ENCODE measurements around the gene RALGPS2. TPM values are rescaled to one million over a fixed set of nuclear protein-coding genes. Genes with fewer than 3 reads are reported as not detected.

RALGPS2 gene
- total RNA-seq, 1 donor: 38.0 TPM

GRCh38 chr1:178718520-178718919 is 6.5 kb upstream of the RALGPS2 start:
- no peak for DNase-seq (ENCODE audit: low read depth)
- no peak for TF ChIP-seq CTCF (IDR thresholded peaks at IDR 0.05; ENCODE audit: insufficient read depth, low read depth, low read length)

GRCh38 chr1:178723546-178723945 is 1.5 kb upstream of the RALGPS2 start:
- no peak for DNase-seq (ENCODE audit: low read depth)
- no peak for TF ChIP-seq CTCF (IDR thresholded peaks at IDR 0.05; ENCODE audit: insufficient read depth, low read depth, low read length)
- no peak overlapping the region for H3K4me3 ChIP-seq (ENCODE audit: low read depth, low read length)

More at GRCh38 chr1:178718520-178718919, 6.5 kb upstream of the RALGPS2 start:
- no peak overlapping the region for H3K4me3 ChIP-seq (ENCODE audit: low read depth, low read length)

GRCh38 chr1:178724376-178724727 is 692 bp upstream of the RALGPS2 start:
- peak overlapping the region; percentile 89 for H3K4me3 ChIP-seq (ENCODE audit: low read depth, low read length)
- DNase-seq (ENCODE audit: low read depth): no peak
- no peak for TF ChIP-seq CTCF (IDR thresholded peaks at IDR 0.05; ENCODE audit: insufficient read depth, low read depth, low read length)

- TF ChIP-seq CTCF (IDR thresholded peaks at IDR 0.05; ENCODE audit: insufficient read depth, low read depth, low read length): no peak
- peak overlapping the region; percentile 89 for H3K4me3 ChIP-seq (ENCODE audit: low read depth, low read length)
- DNase-seq (ENCODE audit: low read depth): peak; percentile 30
Observed at GRCh38 chr1:178725466-178726086, 532 bp downstream of the RALGPS2 start.

GRCh38 chr1:178726087-178726517 is 1.1 kb downstream of the RALGPS2 start:
- TF ChIP-seq CTCF (IDR thresholded peaks at IDR 0.05; ENCODE audit: insufficient read depth, low read depth, low read length): no peak
- DNase-seq (ENCODE audit: low read depth): peak; percentile 89
- peak overlapping the region; percentile 89 for H3K4me3 ChIP-seq (ENCODE audit: low read depth, low read length)

GRCh38 chr1:178726545-178726944 is 1.5 kb downstream of the RALGPS2 start:
- peak overlapping the region; percentile 89 for H3K4me3 ChIP-seq (ENCODE audit: low read depth, low read length)
- no peak for DNase-seq (ENCODE audit: low read depth)
- TF ChIP-seq CTCF (IDR thresholded peaks at IDR 0.05; ENCODE audit: insufficient read depth, low read depth, low read length): no peak
